Thyroid gland (tissue), 4 donors: ENCODE data around the gene HSD11B2. TPM values are rescaled to one million over a fixed set of nuclear protein-coding genes. Genes with fewer than 3 reads are reported as not detected.

Experiments used
- DNase-seq, 2 donors: peaks; one replicate each; pipeline ENCODE4 v3.0.0-alpha.2; 2019
- H3K27ac ChIP-seq, 3 donors: fragments of 200-600 bp; sonication (generic); 1 replicate in 2 of 3; 2 replicates in 1 of 3; pipeline ENCODE4 v1.5.1; 2016 to 2019; ENCODE audit warnings: mild to moderate bottlenecking in 1 of 3, moderate library complexity in 1 of 3
- H3K27me3 ChIP-seq: fragments of 200-600 bp; sonication (generic); one replicate; pipeline ENCODE4 v1.5.1; 2019
- H3K36me3 ChIP-seq, 2 donors: fragments of 200-600 bp; sonication (generic); one replicate each; pipeline ENCODE4 v1.5.1; 2016 to 2019
- H3K4me1 ChIP-seq, 2 donors: fragments of 200-600 bp; sonication (generic); one replicate each; pipeline ENCODE4 v1.5.1; 2017 to 2019
- H3K4me3 ChIP-seq, 3 donors: fragments of 200-600 bp; sonication (generic); replicated peaks in 1 of 3; 1 replicate in 2 of 3; 2 replicates in 1 of 3; pipeline ENCODE4 v1.5.1; 2016; ENCODE audit warnings: mild to moderate bottlenecking in 1 of 3
- H3K9me3 ChIP-seq: fragments of 200-600 bp; sonication (generic); one replicate; pipeline ENCODE4 v1.5.1; 2017
- POLR2A ChIP-seq, 2 donors: fragments of 450-650 bp; IDR thresholded peaks; one replicate each; pipeline ENCODE4 v1.6.1; 2017; ENCODE audit warnings: antibody characterized with exemption in 2 of 2, mild to moderate bottlenecking in 2 of 2, moderate library complexity in 1 of 2
- WGBS, 2 donors: methylation state at CpG; one replicate each; pipeline ENCODE4 v1.1.5; 2017; 5-methylcytosine and 5-hydroxymethylcytosine counted together
- intact Hi-C: fragments of 100-400 bp; cut with DNase I; formaldehyde crosslinking; loops from one replicate; pipeline ENCODE4 v1.15.1; 2023
- total RNA-seq, 4 donors: library from RNA; depleted of rRNA; stranded (reverse); fragments of >200 nt; gene quantifications; one replicate each; pipeline ENCODE4 v1.2.3, GENCODE V29; 2016
- TF ChIP-seq, protein P1 (sequence below), 6 experiments: fragments of 200-600 bp in 3 of 6; fragments of 450-650 bp in 3 of 6; sonication (generic) in 3 of 6; IDR thresholded peaks; one replicate each; pipeline ENCODE4 v1.5.1; 2016 to 2019; ENCODE audit warnings: antibody characterized with exemption in 6 of 6, mild to moderate bottlenecking in 2 of 6, inconsistent platforms in 1 of 6, moderate library complexity in 1 of 6

The HSD11B2 gene
- total RNA-seq, 4 donors from 2014 or later: 4.6 to 11.9 (median 9.0) TPM

DNA sequence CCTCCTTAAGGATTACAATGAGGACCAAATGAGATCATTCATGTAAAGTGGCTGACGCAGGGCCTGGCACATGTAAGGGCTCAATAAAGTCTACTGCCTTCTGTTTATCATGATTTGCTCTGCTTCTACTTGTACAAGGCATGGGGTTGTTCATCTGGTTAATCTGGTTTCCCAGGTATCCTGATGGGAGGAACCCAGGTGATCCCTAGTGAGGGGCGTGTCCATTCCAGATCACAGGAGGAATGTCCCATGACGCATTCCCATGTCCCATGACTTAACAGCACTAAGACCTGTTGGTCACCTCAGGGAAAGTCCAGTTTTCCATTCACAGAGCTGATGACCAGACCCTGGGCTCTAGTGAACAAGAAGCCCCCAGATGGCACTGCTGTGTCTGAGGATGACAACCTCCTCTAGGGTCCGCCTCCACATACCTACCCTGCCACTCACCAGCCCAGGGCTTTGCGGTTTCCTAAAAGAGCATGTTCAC is 26.1 kb upstream of the HSD11B2 start:
- Histone ChIP-seq H3K36me3 (no peaks in the 10 kb centered on the region), H3K4me1 (peaks cover 4 to 21% of the 10 kb centered on the region in 2 donors), H3K27me3 (no peaks in the 10 kb centered on the region), H3K4me3 (no peak overlapping the region), H3K9me3 (no peaks in the 10 kb centered on the region), H3K27ac (peak overlapping the region; percentile 61 to 86 (median 76))
- TF ChIP-seq POLR2A (IDR thresholded peaks at IDR 0.05): peak in 1 of 2 donors; percentile 25
- TF ChIP-seq, protein P1, sequence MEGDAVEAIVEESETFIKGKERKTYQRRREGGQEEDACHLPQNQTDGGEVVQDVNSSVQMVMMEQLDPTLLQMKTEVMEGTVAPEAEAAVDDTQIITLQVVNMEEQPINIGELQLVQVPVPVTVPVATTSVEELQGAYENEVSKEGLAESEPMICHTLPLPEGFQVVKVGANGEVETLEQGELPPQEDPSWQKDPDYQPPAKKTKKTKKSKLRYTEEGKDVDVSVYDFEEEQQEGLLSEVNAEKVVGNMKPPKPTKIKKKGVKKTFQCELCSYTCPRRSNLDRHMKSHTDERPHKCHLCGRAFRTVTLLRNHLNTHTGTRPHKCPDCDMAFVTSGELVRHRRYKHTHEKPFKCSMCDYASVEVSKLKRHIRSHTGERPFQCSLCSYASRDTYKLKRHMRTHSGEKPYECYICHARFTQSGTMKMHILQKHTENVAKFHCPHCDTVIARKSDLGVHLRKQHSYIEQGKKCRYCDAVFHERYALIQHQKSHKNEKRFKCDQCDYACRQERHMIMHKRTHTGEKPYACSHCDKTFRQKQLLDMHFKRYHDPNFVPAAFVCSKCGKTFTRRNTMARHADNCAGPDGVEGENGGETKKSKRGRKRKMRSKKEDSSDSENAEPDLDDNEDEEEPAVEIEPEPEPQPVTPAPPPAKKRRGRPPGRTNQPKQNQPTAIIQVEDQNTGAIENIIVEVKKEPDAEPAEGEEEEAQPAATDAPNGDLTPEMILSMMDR (IDR thresholded peaks at IDR 0.05): no peak
- intact Hi-C loops: no loop called here
- WGBS, 2 donors: 78 to 87% methylated on average over 5 of the region's 5 CpGs
- peak; percentile 62 to 75 for DNase-seq

DNA sequence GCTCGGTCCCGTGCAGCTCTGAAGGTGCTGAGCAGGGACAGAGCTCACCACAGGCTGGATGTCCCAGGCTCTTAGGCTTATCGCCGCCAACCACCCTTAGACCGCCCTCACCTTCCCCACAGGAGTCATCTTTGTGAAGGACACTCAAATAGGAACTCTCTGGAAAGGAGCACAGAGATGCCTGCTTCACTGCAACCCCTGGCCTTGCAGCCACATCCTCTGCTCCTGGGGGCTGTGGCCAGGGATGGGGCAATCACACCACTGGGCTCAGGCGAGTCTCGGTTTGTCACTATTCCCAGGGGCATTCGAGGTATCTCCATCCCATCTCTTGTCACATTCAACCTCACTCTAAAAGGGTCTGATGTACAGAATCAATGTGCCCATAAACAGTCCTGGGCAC is 25.6 kb upstream of the HSD11B2 start:
- no peak for DNase-seq
- no peaks in the 10 kb centered on the region for H3K27me3 ChIP-seq
- no peaks in the 10 kb centered on the region for H3K9me3 ChIP-seq
- no peaks in the 10 kb centered on the region for H3K36me3 ChIP-seq
- no peak for TF ChIP-seq POLR2A (IDR thresholded peaks at IDR 0.05)
- TF ChIP-seq, protein P1 (IDR thresholded peaks at IDR 0.05): no peak
- H3K4me3 ChIP-seq: no peak overlapping the region
- intact Hi-C loops: no loop called here
- H3K27ac ChIP-seq: peak overlapping the region; percentile 61 to 86 (median 76)
- peaks cover 4 to 20% of the 10 kb centered on the region in 2 donors for H3K4me1 ChIP-seq
- WGBS, 2 donors: 92% methylated on average over 8 of the region's 8 CpGs

DNA sequence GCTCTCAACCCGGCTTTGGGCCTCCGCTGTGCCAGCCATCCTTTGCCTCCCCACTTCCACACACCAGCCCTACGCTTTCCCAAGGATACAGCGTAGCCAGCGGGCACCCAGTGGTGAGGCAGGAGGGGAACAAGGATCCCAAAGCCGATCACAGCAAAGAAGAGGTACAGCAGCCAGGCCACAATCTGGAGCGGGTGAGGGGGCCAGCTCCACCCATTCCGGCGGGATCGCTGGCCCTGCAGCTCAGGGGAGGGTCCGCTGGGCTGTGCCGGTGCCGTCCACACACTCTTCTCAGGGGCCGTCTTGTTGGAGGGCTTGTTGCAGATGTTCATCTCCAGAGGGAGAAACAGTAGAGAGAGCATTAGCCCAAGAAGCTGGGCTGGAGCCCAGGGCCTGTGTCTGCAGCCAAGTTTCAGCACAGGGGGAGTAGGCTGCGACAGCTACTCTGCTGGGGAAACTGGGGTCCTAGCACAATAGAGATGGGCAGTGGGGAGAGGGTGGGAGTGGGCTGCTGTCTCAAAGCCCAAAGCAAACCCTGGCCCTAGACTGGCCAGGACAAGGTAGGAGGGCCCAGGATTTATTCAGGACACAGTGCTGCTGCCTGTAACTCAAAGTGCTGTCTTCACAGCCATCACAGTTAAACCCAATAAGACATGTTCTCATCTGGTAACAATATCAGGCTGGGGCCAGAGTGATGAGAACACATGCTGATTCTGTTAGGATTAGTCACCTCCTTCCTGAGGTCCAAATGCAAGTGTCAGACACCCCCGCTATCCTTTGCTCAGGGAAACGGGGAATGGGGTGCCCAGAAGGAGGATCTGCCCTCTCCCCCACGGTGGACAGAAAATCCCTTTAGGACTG is 24.6 kb upstream of the HSD11B2 start:
- H3K27me3 ChIP-seq: no peaks in the 10 kb centered on the region
- intact Hi-C loops: no loop called here
- H3K27ac ChIP-seq: peak overlapping the region in 2 of 3 donors; percentile 10 to 61
- peaks cover 4 to 20% of the 10 kb centered on the region in 2 donors for H3K4me1 ChIP-seq
- H3K36me3 ChIP-seq: no peaks in the 10 kb centered on the region
- H3K9me3 ChIP-seq: no peaks in the 10 kb centered on the region
- WGBS, 2 donors: 77 to 78% methylated on average over 14 to 18 of the region's 18 CpGs
- H3K4me3 ChIP-seq: no peak overlapping the region
- no peak for TF ChIP-seq POLR2A (IDR thresholded peaks at IDR 0.05)
- TF ChIP-seq, protein P1 (IDR thresholded peaks at IDR 0.05): no peak
- DNase-seq: no peak

DNA sequence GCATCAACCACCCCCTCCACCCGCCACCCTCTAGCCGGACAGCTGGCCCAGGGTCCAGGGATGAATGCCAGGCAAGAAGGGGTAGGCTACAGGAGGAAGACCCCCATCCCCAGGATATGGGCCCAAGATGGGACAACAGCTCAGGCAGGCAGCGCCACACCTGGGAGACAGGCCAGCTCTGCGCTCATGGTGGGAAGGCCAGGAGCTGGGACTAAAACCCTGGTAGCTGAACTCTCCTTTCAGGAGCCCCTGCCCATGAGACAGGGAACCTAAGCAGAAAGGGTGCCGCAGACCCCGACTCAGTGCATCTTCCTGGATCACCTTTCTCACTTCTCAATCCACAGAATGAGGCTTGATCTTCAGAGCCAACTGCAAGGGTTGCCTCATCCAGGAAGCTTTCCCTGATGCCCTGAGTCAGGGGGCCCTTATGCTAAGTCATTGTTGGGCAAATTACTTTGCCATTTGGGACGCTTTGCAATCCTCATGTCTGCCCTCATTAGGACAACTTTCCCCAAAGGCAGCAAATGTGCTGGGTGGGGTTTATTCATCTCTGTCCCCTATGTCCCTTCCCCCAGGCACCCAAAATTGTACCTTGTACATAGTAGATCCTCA is 23.6 kb upstream of the HSD11B2 start:
- TF ChIP-seq, protein P1 (IDR thresholded peaks at IDR 0.05): no peak
- no peak for TF ChIP-seq POLR2A (IDR thresholded peaks at IDR 0.05)
- Histone ChIP-seq H3K9me3 (no peaks in the 10 kb centered on the region), H3K36me3 (no peaks in the 10 kb centered on the region), H3K27me3 (no peaks in the 10 kb centered on the region), H3K27ac (peak overlapping the region in 1 of 3 donors; percentile 10), H3K4me1 (peaks cover 4 to 23% of the 10 kb centered on the region in 2 donors), H3K4me3 (no peak overlapping the region)
- no peak for DNase-seq
- WGBS, 2 donors: 87 to 97% methylated on average over 7 of the region's 7 CpGs
- intact Hi-C loops: no loop called here
